HepG2 (cell line): Measurements from ENCODE around the gene CIB1. TPM values are rescaled to one million over a fixed set of nuclear protein-coding genes. Genes with fewer than 3 reads are reported as not detected.

Experiments
- AGO1 ChIP-seq: fragments of 200-400 bp; formaldehyde crosslinking; IDR thresholded peaks from 2 replicates; pipeline ENCODE4 v1.6.1; 2017; ENCODE audit warnings: mild to moderate bottlenecking, low read depth, low read length, moderate library complexity; ENCODE audit not compliant: poor library complexity, severe bottlenecking
- CEBPZ ChIP-seq: IDR thresholded peaks from 2 replicates; pipeline ENCODE4 v1.6.1; 2012; ENCODE audit warnings: low read length, improper control_type of control experiment
- DMAP1 ChIP-seq: IDR thresholded peaks from 2 replicates; pipeline ENCODE4 v1.6.1; 2016
- ELF3 ChIP-seq: IDR thresholded peaks from 2 replicates; pipeline ENCODE4 v1.6.1; 2016; ENCODE audit warnings: missing genetic modification reagents, missing compliant biosample characterization
- HNF4G ChIP-seq, 2 experiments: sonication (generic) in 1 of 2; formaldehyde crosslinking in 1 of 2; IDR thresholded peaks; 2 replicates each; pipeline versions ENCODE4 v1.4.0 to v1.6.1; 2011 to 2020; ENCODE audit warnings: borderline replicate concordance in 2 of 2, low read depth in 2 of 2, mild to moderate bottlenecking in 2 of 2, low read length in 1 of 2, missing genetic modification reagents in 1 of 2, moderate library complexity in 1 of 2
- MAFF ChIP-seq: IDR thresholded peaks from 2 replicates; pipeline ENCODE4 v1.6.1; 2011; ENCODE audit warnings: low read depth, low read length, improper control_type of control experiment
- MTERF4 ChIP-seq: sonication (generic); formaldehyde crosslinking; IDR thresholded peaks from 2 replicates; pipeline ENCODE4 v1.8.0; 2023; ENCODE audit warnings: mild to moderate bottlenecking, missing genetic modification reagents
- MYC ChIP-seq: sonication (generic); formaldehyde crosslinking; IDR thresholded peaks from 2 replicates; pipeline ENCODE4 v1.9.0; 2021; ENCODE audit warnings: missing genetic modification reagents, borderline replicate concordance
- PHB2 ChIP-seq: fragments of 450-650 bp; IDR thresholded peaks from 2 replicates; pipeline ENCODE4 v1.6.1; 2018; ENCODE audit not compliant: partially characterized antibody
- RFX1 ChIP-seq: fragments of 450-650 bp; IDR thresholded peaks from 2 replicates; pipeline ENCODE4 v1.6.1; 2017
- SIN3A ChIP-seq: IDR thresholded peaks from 2 replicates; pipeline ENCODE4 v1.6.1; 2011; ENCODE audit warnings: low read depth, mild to moderate bottlenecking, control low read depth, low read length, borderline replicate concordance
- ZBTB20 ChIP-seq: sonication (generic); formaldehyde crosslinking; IDR thresholded peaks from 2 replicates; pipeline ENCODE4 v1.8.1; 2023; ENCODE audit warnings: missing genetic modification reagents, low read depth, mild to moderate bottlenecking, borderline replicate concordance
- ZFY ChIP-seq: sonication (generic); formaldehyde crosslinking; IDR thresholded peaks from 2 replicates; pipeline ENCODE4 v1.4.0; 2020; ENCODE audit warnings: missing genetic modification reagents
- ZNF224 ChIP-seq: sonication (generic); formaldehyde crosslinking; IDR thresholded peaks from 2 replicates; pipeline ENCODE4 v1.5.0; 2020; ENCODE audit warnings: mild to moderate bottlenecking, missing genetic modification reagents
- ZNF24 ChIP-seq: fragments of 450-650 bp; IDR thresholded peaks from 2 replicates; pipeline ENCODE4 v1.6.1; 2017; ENCODE audit warnings: antibody characterized with exemption, mild to moderate bottlenecking
- ZNF343 ChIP-seq: sonication (generic); formaldehyde crosslinking; IDR thresholded peaks from 2 replicates; pipeline ENCODE4 v1.4.0; 2020; ENCODE audit warnings: mild to moderate bottlenecking, missing genetic modification reagents
- ZNF367 ChIP-seq: sonication (generic); formaldehyde crosslinking; IDR thresholded peaks from 2 replicates; pipeline ENCODE4 v1.4.0; 2020; ENCODE audit warnings: missing genetic modification reagents, borderline replicate concordance
- ZNF614 ChIP-seq: IDR thresholded peaks from 2 replicates; pipeline ENCODE4 v1.6.1; 2018; ENCODE audit warnings: missing biosample characterization, missing genetic modification reagents, inconsistent platforms, borderline replicate concordance
- polyA plus RNA-seq, 8 experiments: library from polyadenylated mRNA; depleted of rRNA in 3 of 8; stranded (reverse) in 7 of 8; unstranded in 1 of 8; fragments of >200 nt; fragmentation: Illumina TruSeq in 4 of 8; extraction: Trizol in 4 of 8; gene quantifications; 2 replicates each; pipeline versions ENCODE4 v1.2.1 to v1.2.3, GENCODE V29; 2011 to 2016; ENCODE audit warnings: low read depth in 4 of 8, missing spikeins in 1 of 8, mixed read lengths in 1 of 8; ENCODE audit not compliant: insufficient read depth in 1 of 8
- total RNA-seq, 5 experiments: library from RNA; depleted of rRNA; stranded (reverse); fragments of >200 nt; fragmentation: Illumina TruSeq; extraction: Trizol; gene quantifications; 2 replicates each; pipeline ENCODE4 v1.2.3, GENCODE V29; 2016; ENCODE audit warnings: low read depth in 1 of 5
- TF ChIP-seq, protein P1 (sequence below): IDR thresholded peaks from 2 replicates; pipeline ENCODE4 v1.6.1; 2016
- TF ChIP-seq, protein P2 (sequence below): sonication (generic); formaldehyde crosslinking; IDR thresholded peaks from 2 replicates; pipeline ENCODE4 v1.5.1; 2020; ENCODE audit warnings: mild to moderate bottlenecking, missing genetic modification reagents, moderate library complexity
- TF ChIP-seq, protein P3 (sequence below): conservative IDR thresholded peaks from 2 replicates; pipeline ENCODE4 v1.6.1; 2018; ENCODE audit warnings: missing genetic modification reagents

CIB1 gene
- total and polyA plus RNA-seq, 2 of the 13 experiments (the other 11 are each of a cell fraction or from before 2014, with no cell fraction given) = 38.7 to 72.7 TPM

DNA sequence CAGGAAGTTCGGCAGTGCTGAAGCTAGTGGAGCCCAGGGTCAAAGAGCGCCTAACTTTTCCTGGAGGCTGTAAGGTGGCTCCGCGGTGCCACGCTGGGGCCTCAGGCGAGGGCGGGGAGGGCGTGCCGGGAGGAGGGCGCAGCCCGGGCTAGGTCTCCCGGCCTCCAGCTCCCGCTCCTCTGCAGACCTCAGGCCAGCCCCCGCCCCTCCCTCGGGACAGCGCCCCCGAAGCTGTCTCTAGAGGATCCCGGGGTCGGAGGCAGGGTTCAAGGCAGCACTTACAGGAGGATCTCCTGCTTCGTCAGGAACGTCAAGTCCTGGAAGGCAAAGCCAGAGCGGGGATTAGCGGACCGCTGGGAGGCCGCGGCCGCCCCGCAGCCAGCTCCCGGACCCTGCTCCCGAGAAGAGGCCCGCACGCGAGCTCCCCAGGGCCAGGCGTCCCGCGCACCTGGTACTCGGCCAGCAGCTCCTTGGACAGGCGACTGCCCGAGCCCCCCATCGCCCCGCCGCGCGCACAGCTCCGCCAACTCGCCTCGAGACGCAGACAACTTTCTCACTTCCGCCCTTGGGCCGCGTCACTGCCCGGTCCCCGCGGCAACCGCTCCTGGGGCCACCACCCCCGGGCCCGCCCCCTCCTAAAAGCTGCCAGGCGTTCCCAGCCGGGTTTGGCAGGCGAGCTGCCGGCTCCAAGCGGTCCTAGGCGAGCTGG lies at the start of gene CIB1 (continued):
- TF ChIP-seq ELF3 (CRISPR knock-in tag) (0 out of 2 replicates have a peak, but pooled peaks have one; percentile 64), DMAP1 (CRISPR knock-in tag) (peak; percentile 75), ZNF367 (CRISPR knock-in tag) (peak; percentile 54; the same call in 1 of the 2 replicates), CEBPZ (no peak), MAFF (no peak), MTERF4 (CRISPR knock-in tag) (peak; percentile 81; the same call in 1 of the 2 replicates), ZNF343 (CRISPR knock-in tag) (peak; percentile 23), ZNF24 (no peak), ZNF614 (0 out of 2 replicates have a peak, but pooled peaks have one; percentile 8), ZNF224 (CRISPR knock-in tag) (0 out of 2 replicates have a peak, but pooled peaks have one; percentile 27), HNF4G (IDR thresholded peaks at IDR 0.05; ENCODE audit: borderline replicate concordance, low read depth, low read length) (peak; percentile 62; the same call in 1 of the 2 replicates), HNF4G (CRISPR knock-in tag; IDR thresholded peaks at IDR 0.05; ENCODE audit: borderline replicate concordance, low read depth) (no peak), RFX1 (peak; percentile 65; the same call in 1 of the 2 replicates), ZFY (CRISPR knock-in tag) (peak; percentile 77), SIN3A (peak; percentile 75; the same call in 1 of the 2 replicates), ZBTB20 (CRISPR knock-in tag) (peak; percentile 47; the same call in 1 of the 2 replicates), MYC (peak; percentile 37; the same call in 1 of the 2 replicates), PHB2 (no peak), AGO1 (peak; percentile 26)
- TF ChIP-seq, protein P1, sequence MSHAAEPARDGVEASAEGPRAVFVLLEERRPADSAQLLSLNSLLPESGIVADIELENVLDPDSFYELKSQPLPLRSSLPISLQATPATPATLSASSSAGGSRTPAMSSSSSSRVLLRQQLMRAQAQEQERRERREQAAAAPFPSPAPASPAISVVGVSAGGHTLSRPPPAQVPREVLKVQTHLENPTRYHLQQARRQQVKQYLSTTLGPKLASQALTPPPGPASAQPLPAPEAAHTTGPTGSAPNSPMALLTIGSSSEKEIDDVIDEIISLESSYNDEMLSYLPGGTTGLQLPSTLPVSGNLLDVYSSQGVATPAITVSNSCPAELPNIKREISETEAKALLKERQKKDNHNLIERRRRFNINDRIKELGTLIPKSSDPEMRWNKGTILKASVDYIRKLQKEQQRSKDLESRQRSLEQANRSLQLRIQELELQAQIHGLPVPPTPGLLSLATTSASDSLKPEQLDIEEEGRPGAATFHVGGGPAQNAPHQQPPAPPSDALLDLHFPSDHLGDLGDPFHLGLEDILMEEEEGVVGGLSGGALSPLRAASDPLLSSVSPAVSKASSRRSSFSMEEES = no peak
- TF ChIP-seq, protein P2, sequence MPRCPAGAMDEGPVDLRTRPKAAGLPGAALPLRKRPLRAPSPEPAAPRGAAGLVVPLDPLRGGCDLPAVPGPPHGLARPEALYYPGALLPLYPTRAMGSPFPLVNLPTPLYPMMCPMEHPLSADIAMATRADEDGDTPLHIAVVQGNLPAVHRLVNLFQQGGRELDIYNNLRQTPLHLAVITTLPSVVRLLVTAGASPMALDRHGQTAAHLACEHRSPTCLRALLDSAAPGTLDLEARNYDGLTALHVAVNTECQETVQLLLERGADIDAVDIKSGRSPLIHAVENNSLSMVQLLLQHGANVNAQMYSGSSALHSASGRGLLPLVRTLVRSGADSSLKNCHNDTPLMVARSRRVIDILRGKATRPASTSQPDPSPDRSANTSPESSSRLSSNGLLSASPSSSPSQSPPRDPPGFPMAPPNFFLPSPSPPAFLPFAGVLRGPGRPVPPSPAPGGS (CRISPR knock-in tag) = 0 out of 2 replicates have a peak, but pooled peaks have one; percentile 42
- TF ChIP-seq, protein P3, sequence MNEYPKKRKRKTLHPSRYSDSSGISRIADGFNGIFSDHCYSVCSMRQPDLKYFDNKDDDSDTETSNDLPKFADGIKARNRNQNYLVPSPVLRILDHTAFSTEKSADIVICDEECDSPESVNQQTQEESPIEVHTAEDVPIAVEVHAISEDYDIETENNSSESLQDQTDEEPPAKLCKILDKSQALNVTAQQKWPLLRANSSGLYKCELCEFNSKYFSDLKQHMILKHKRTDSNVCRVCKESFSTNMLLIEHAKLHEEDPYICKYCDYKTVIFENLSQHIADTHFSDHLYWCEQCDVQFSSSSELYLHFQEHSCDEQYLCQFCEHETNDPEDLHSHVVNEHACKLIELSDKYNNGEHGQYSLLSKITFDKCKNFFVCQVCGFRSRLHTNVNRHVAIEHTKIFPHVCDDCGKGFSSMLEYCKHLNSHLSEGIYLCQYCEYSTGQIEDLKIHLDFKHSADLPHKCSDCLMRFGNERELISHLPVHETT (CRISPR knock-in tag) = 0 out of 2 replicates have a peak, but pooled peaks have one; percentile 16
